RWPE2 (cell line): ENCODE results near the gene SOCS1.

Experiments
- ATAC-seq: fragments of 200-7000 bp; cut with Tn5 transposase; 3 replicates; pipeline ENCODE4 v1.9.1; 2021; ENCODE audit warnings: low read depth
- DNase-seq: peaks from one replicate; pipeline ENCODE4 v3.0.0-alpha.2; 2020; ENCODE audit warnings: low spot score
- H3K27ac ChIP-seq: fragments of 450-650 bp; 2 replicates; pipeline ENCODE4 v1.5.1; 2017; ENCODE audit warnings: mild to moderate bottlenecking; ENCODE audit not compliant: poor library complexity, severe bottlenecking
- H3K27me3 ChIP-seq: fragments of 250-450 bp; sonication (Bioruptor Pico); 2 replicates; pipeline ENCODE4 v1.5.1; 2021; ENCODE audit warnings: mild to moderate bottlenecking, moderate library complexity; ENCODE audit not compliant: insufficient read depth, poor library complexity, severe bottlenecking
- H3K36me3 ChIP-seq: fragments of 250-450 bp; sonication (Bioruptor Pico); 2 replicates; pipeline ENCODE4 v1.5.1; 2020; ENCODE audit warnings: low read depth, mild to moderate bottlenecking, moderate library complexity
- H3K4me1 ChIP-seq: fragments of 250-450 bp; sonication (Bioruptor Pico); 2 replicates; pipeline ENCODE4 v1.5.1; 2021; ENCODE audit warnings: mild to moderate bottlenecking, moderate library complexity; ENCODE audit not compliant: insufficient read depth, poor library complexity, severe bottlenecking
- H3K4me3 ChIP-seq: fragments of 250-450 bp; sonication (Bioruptor Pico); 2 replicates; pipeline ENCODE4 v1.5.1; 2021; ENCODE audit warnings: mild to moderate bottlenecking, moderate library complexity; ENCODE audit not compliant: severe bottlenecking
- H3K9me3 ChIP-seq: fragments of 250-450 bp; sonication (Bioruptor Pico); 2 replicates; pipeline ENCODE4 v1.5.1; 2021; ENCODE audit warnings: mild to moderate bottlenecking, moderate library complexity; ENCODE audit not compliant: severe bottlenecking
- CTCF ChIP-seq: fragments of 450-650 bp; IDR thresholded peaks from one replicate; pipeline ENCODE4 v1.5.1; 2017; ENCODE audit warnings: mild to moderate bottlenecking, moderate library complexity; ENCODE audit not compliant: poor library complexity, severe bottlenecking

SOCS1 gene

GRCh38 chr16:11283820-11284248 is 27.8 kb upstream of the SOCS1 start:
- no peak for TF ChIP-seq CTCF
- no peak overlapping the region for H3K4me3 ChIP-seq
- no peak for ATAC-seq

GRCh38 chr16:11280616-11281522 is 24.9 kb upstream of the SOCS1 start, which contains the start of gene PRM1:
Gene PRM1, minus strand, starts transcription at chr16:11281330. Its CDS starts 92 bp downstream, at chr16:11281238.
- Histone ChIP-seq H3K27me3 (no peaks in the 10 kb centered on the region), H3K4me3 (no peak within 1 kb of the TSS), H3K4me1 (no peaks in the 10 kb centered on the region), H3K36me3 (no peaks in the 10 kb centered on the region), H3K27ac (no peak within 1 kb of the TSS), H3K9me3 (no peaks in the 10 kb centered on the region)
- no peak for TF ChIP-seq CTCF
- DNase-seq (no peak), ATAC-seq (no peak)

More at GRCh38 chr16:11283820-11284248, 27.8 kb upstream of the SOCS1 start:
- Histone ChIP-seq H3K27me3 (no peaks in the 10 kb centered on the region), H3K36me3 (no peaks in the 10 kb centered on the region), H3K27ac (no peak overlapping the region), H3K4me1 (no peaks in the 10 kb centered on the region), H3K9me3 (no peaks in the 10 kb centered on the region)
- no peak for DNase-seq

DNA sequence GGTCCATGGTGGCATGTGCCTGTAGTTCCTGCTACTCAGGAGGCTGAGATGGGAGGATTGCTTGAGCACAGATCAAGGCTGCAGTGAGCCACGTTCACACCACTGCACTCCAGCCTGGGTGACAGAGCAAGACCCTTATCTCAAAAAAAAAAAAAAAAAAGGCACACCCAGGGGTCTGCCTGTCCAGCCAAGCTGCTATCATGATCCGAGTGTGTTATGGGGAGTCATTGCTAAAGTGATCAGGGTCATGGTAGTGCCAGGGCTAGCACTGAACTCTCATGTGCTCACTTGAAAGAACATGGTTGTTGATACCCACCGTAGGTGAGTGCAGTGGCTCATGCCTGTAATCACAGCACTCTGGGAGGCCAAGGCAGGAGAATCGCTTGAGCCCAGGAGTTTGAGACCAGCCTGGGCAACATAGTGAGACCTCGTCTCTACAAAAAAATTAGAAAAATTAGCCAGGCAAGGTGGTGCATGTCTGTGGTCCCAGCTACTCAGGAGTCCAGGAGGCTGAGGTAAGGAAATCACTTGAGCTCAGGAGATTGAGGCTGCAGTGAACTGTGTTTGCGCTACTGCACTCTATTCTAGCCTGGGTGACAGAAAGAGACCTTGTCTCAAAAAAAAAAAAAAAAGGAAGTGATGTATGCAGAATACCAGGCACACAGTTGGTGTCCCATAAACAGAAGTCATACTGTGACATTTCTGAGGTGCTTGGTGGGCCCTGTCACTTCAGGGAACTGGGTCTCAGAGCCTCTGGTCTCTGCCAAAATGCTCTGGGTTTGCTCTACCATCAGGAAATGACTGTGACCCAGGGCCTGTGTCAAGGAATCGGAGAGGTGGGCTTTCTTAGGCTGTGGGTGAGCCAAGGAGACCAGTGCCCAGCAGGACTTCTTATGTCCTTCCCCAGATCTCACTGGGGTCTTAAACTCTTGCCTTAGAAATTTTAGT is 23.0 kb upstream of the SOCS1 start:
- no peaks in the 10 kb centered on the region for H3K4me1 ChIP-seq
- TF ChIP-seq CTCF = no peak
- ATAC-seq = no peak
- H3K27me3 ChIP-seq = no peaks in the 10 kb centered on the region
- H3K27ac ChIP-seq = no peak overlapping the region
- H3K36me3 ChIP-seq = no peaks in the 10 kb centered on the region
- H3K9me3 ChIP-seq = no peaks in the 10 kb centered on the region
- no peak overlapping the region for H3K4me3 ChIP-seq
- no peak for DNase-seq

- H3K27me3 ChIP-seq = no peaks in the 10 kb centered on the region
- peaks cover under 1% of the 10 kb centered on the region for H3K4me1 ChIP-seq
- ATAC-seq (no peak), DNase-seq (no peak)
- H3K27ac ChIP-seq = no peak overlapping the region
- H3K9me3 ChIP-seq = no peaks in the 10 kb centered on the region
- H3K4me3 ChIP-seq = no peak overlapping the region
- no peak for TF ChIP-seq CTCF
- no peaks in the 10 kb centered on the region for H3K36me3 ChIP-seq
Measured at GRCh38 chr16:11277607-11278337, 21.8 kb upstream of the SOCS1 start.
